Astrocyte (in vitro differentiated cells and primary cell): ENCODE measurements around the gene C20orf204. TPM values are rescaled to one million over a fixed set of nuclear protein-coding genes. Genes with fewer than 3 reads are reported as not detected.
"Not testable (repeated sequence)": the region's sequence is repeated elsewhere in the genome, so short reads cannot be mapped to it uniquely, and the experiment has no call there.

Source experiments
- DNase-seq: peaks from one replicate; pipeline ENCODE4 v3.0.0-alpha.2; 2010; ENCODE audit warnings: low read depth
- FAIRE-seq: peaks from 2 replicates; lab custom pipeline; 2011; peaks lifted over from hg19 to GRCh38; lab: Jason Lieb, UNC
- H2AFZ ChIP-seq: 2 replicates; pipeline ENCODE4 v1.6.0; 2012; ENCODE audit warnings: low read depth, low read length, inconsistent platforms
- H3K27ac ChIP-seq: 2 replicates; pipeline ENCODE4 v1.5.1; 2011; ENCODE audit warnings: low read depth, low read length, inconsistent platforms
- H3K27me3 ChIP-seq: 2 replicates; pipeline ENCODE4 v1.6.0; 2011; ENCODE audit warnings: low read length, inconsistent platforms; ENCODE audit not compliant: insufficient read depth
- H3K36me3 ChIP-seq: 2 replicates; pipeline ENCODE4 v1.5.1; 2011; ENCODE audit warnings: low read length, inconsistent platforms; ENCODE audit not compliant: insufficient read depth
- H3K4me1 ChIP-seq: 2 replicates; pipeline ENCODE4 v1.5.1; 2011; ENCODE audit warnings: low read length, inconsistent platforms; ENCODE audit not compliant: insufficient read depth
- H3K4me2 ChIP-seq: 2 replicates; pipeline ENCODE4 v1.6.0; 2012; ENCODE audit warnings: low read length, inconsistent platforms
- H3K4me3 ChIP-seq: 2 replicates; pipeline ENCODE4 v1.5.1; 2011; ENCODE audit warnings: low read depth, mild to moderate bottlenecking, low read length, inconsistent platforms; ENCODE audit not compliant: insufficient read depth
- H3K79me2 ChIP-seq: 2 replicates; pipeline ENCODE4 v1.6.0; 2012; ENCODE audit warnings: mild to moderate bottlenecking, low read length, inconsistent platforms; ENCODE audit not compliant: insufficient read depth
- H3K9ac ChIP-seq: 2 replicates; pipeline ENCODE4 v1.6.0; 2012; ENCODE audit warnings: mild to moderate bottlenecking, low read length, inconsistent platforms
- H3K9me3 ChIP-seq: 2 replicates; pipeline ENCODE4 v1.5.1; 2012; ENCODE audit warnings: low read depth, mild to moderate bottlenecking, low read length, inconsistent platforms; ENCODE audit not compliant: insufficient read depth
- H4K20me1 ChIP-seq: 2 replicates; pipeline ENCODE4 v1.6.0; 2012; ENCODE audit warnings: low read length, inconsistent platforms; ENCODE audit not compliant: insufficient read depth
- H3K27ac Mint-ChIP-seq: one replicate; pipeline ENCODE4 v1.8.0; 2021; ENCODE audit warnings: mild to moderate bottlenecking, mixed read lengths; ENCODE audit not compliant: unreplicated experiment
- H3K27me3 Mint-ChIP-seq: one replicate; pipeline ENCODE4 v1.8.0; 2021; ENCODE audit warnings: low read depth, mixed read lengths; ENCODE audit not compliant: unreplicated experiment
- H3K36me3 Mint-ChIP-seq: one replicate; pipeline ENCODE4 v1.8.0; 2021; ENCODE audit warnings: low read depth, mixed read lengths; ENCODE audit not compliant: unreplicated experiment
- H3K4me1 Mint-ChIP-seq: one replicate; pipeline ENCODE4 v1.8.0; 2021; ENCODE audit warnings: low read depth, mixed read lengths; ENCODE audit not compliant: unreplicated experiment
- H3K4me3 Mint-ChIP-seq: one replicate; pipeline ENCODE4 v1.8.0; 2021; ENCODE audit warnings: mild to moderate bottlenecking, moderate library complexity, mixed read lengths; ENCODE audit not compliant: unreplicated experiment
- H3K9me3 Mint-ChIP-seq: one replicate; pipeline ENCODE4 v1.8.0; 2021; ENCODE audit warnings: mild to moderate bottlenecking, mixed read lengths; ENCODE audit not compliant: unreplicated experiment
- CTCF ChIP-seq: IDR thresholded peaks from 2 replicates; pipeline ENCODE4 v1.5.1; 2011; ENCODE audit warnings: low read depth, mild to moderate bottlenecking, inconsistent platforms, low read length, moderate library complexity; ENCODE audit not compliant: insufficient read depth
- EZH2 ChIP-seq: IDR thresholded peaks from 2 replicates; pipeline ENCODE4 v1.6.1; 2012; ENCODE audit warnings: mild to moderate bottlenecking, low read length, inconsistent platforms; ENCODE audit not compliant: insufficient read depth
- total RNA-seq: library from RNA; stranded (reverse); gene quantifications from 2 replicates; pipeline ENCODE4 v1.2.1, GENCODE V29; 2021

C20orf204 gene
- total RNA-seq, 1 donor from 2014 or later = 0.75 TPM

DNA sequence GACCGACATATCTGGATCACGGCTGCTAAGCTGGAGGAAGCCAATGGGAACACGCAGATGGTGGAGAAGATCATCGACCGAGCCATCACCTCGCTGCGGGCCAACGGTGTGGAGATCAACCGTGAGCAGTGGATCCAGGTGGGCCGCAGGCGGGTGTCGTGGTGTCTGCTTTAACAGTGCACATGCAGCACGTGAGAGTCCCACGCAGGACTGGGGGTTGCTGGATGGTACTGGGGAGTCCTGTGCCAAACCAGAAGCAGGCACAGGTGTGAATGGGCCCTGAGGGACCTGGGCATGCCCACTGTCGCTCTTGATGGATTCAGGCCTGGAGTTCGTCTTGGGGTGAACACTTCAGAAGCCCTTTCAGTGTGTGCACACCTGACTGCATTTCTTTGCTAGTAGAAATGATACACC lies 24.6 kb upstream of the C20orf204 start:
- FAIRE-seq (no peak), DNase-seq (no peak)
- Histone ChIP-seq H3K79me2 (peaks cover 22% of the 10 kb centered on the region), H2AFZ (no peak overlapping the region), H3K27me3 (no peaks in the 10 kb centered on the region), H3K9ac (no peak overlapping the region), H3K4me2 (no peak overlapping the region), H3K4me3 (no peak overlapping the region), H3K27ac (no peak overlapping the region), H3K4me1 (no peaks in the 10 kb centered on the region), H4K20me1 (peaks cover 54% of the 10 kb centered on the region), H3K9me3 (no peaks in the 10 kb centered on the region), H3K36me3 (peaks cover 36% of the 10 kb centered on the region)
- TF ChIP-seq EZH2 (no peak), CTCF (no peak)
- Mint-ChIP-seq H3K4me3 (no peak overlapping the region), H3K36me3 (peaks cover 42% of the 10 kb centered on the region), H3K9me3 (no peaks in the 10 kb centered on the region), H3K27ac (no peak overlapping the region), H3K4me1 (no peaks in the 10 kb centered on the region), H3K27me3 (no peaks in the 10 kb centered on the region)

DNA sequence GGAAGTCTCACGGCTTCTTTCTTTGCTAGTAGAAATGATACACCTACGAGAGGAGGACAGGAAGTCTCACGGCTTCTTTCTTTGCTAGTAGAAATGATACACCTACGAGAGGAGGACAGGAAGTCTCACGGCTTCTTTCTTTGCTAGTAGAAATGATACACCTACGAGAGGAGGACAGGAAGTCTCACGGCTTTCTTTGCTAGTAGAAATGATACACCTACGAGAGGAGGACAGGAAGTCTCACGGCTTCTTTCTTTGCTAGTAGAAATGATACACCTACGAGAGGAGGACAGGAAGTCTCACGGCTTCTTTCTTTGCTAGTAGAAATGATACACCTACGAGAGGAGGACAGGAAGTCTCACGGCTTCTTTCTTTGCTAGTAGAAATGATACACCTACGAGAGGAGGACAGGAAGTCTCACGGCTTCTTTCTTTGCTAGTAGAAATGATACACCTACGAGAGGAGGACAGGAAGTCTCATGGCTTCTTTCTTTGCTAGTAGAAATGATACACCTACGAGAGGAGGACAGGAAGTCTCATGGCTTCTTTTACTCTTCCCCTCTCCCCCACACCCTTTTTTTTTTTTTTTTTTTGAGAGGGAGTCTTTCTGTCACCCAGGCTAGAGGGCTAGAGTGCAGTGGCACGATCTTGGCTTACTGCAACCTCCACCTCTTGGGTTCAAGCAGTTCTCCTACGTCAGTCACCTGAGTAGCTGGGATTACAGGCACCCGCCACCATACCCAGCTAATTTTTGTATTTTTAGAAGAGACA lies 23.4 kb upstream of the C20orf204 start:
- not testable (repeated sequence) for H3K9me3 Mint-ChIP-seq, H3K4me1 ChIP-seq, H3K9me3 ChIP-seq, H3K4me3 ChIP-seq, H3K9ac ChIP-seq, H3K27ac ChIP-seq, H3K27ac Mint-ChIP-seq, FAIRE-seq, H3K27me3 Mint-ChIP-seq, H3K4me1 Mint-ChIP-seq, H3K27me3 ChIP-seq, DNase-seq, H3K4me2 ChIP-seq, H2AFZ ChIP-seq, H3K4me3 Mint-ChIP-seq
- Histone ChIP-seq H3K79me2 (peaks cover 22% of the 10 kb centered on the region), H4K20me1 (peaks cover 45% of the 10 kb centered on the region), H3K36me3 (peaks cover 36% of the 10 kb centered on the region)
- H3K36me3 Mint-ChIP-seq = peaks cover 43% of the 10 kb centered on the region

- H3K4me1 ChIP-seq = no peaks in the 10 kb centered on the region
- peaks cover 11% of the 10 kb centered on the region for H3K79me2 ChIP-seq
- DNase-seq = no peak
- H3K4me2 ChIP-seq = no peak overlapping the region
- H3K27ac Mint-ChIP-seq = no peak overlapping the region
- no peaks in the 10 kb centered on the region for H3K9me3 Mint-ChIP-seq
- no peaks in the 10 kb centered on the region for H3K4me1 Mint-ChIP-seq
- H3K36me3 Mint-ChIP-seq = peaks cover 28% of the 10 kb centered on the region
- no peak overlapping the region for H2AFZ ChIP-seq
- H3K27ac ChIP-seq = no peak overlapping the region
- no peaks in the 10 kb centered on the region for H3K27me3 Mint-ChIP-seq
- H4K20me1 ChIP-seq = peaks cover 23% of the 10 kb centered on the region
- H3K9me3 ChIP-seq = no peaks in the 10 kb centered on the region
- no peak for TF ChIP-seq CTCF
- TF ChIP-seq EZH2 = no peak
- no peak overlapping the region for H3K4me3 ChIP-seq
- no peaks in the 10 kb centered on the region for H3K27me3 ChIP-seq
- no peak for FAIRE-seq
- H3K4me3 Mint-ChIP-seq = no peak overlapping the region
- peaks cover 37% of the 10 kb centered on the region for H3K36me3 ChIP-seq
- no peak overlapping the region for H3K9ac ChIP-seq
Observed at GRCh38 chr20:64015635-64016034, 20.3 kb upstream of the C20orf204 start.
